Ascending aorta (tissue), 2 donors: ENCODE results near the gene ANXA6. TPM values are rescaled to one million over a fixed set of nuclear protein-coding genes. Genes with fewer than 3 reads are reported as not detected.
"Not testable (repeated sequence)": the region's sequence is repeated elsewhere in the genome, so short reads cannot be mapped to it uniquely, and the experiment has no call there.

Experiments
- DNase-seq, 2 donors: peaks; one replicate each; pipeline ENCODE4 v3.0.0-alpha.2; 2019; ENCODE audit warnings: low spot score in 2 of 2
- H3K27ac ChIP-seq, 2 donors: fragments of 200-600 bp; sonication (generic); one replicate each; pipeline ENCODE4 v1.5.1; 2016 to 2017; ENCODE audit warnings: mild to moderate bottlenecking in 1 of 2
- H3K27me3 ChIP-seq: fragments of 200-600 bp; sonication (generic); one replicate; pipeline ENCODE4 v1.5.1; 2017
- H3K36me3 ChIP-seq, 2 donors: fragments of 200-600 bp; sonication (generic); one replicate each; pipeline ENCODE4 v1.5.1; 2016
- H3K4me1 ChIP-seq, 2 donors: fragments of 200-600 bp; sonication (generic); one replicate each; pipeline ENCODE4 v1.5.1; 2016 to 2017; ENCODE audit warnings: mild to moderate bottlenecking in 1 of 2
- H3K4me3 ChIP-seq, 2 donors: fragments of 200-600 bp; sonication (generic); one replicate each; pipeline ENCODE4 v1.5.1; 2016 to 2017; ENCODE audit warnings: mild to moderate bottlenecking in 1 of 2
- H3K9me3 ChIP-seq, 2 donors: fragments of 200-600 bp; sonication (generic); one replicate each; pipeline ENCODE4 v1.5.1; 2016
- CTCF ChIP-seq, 3 experiments: fragments of 200-600 bp in 2 of 3; fragments of 450-650 bp in 1 of 3; sonication (generic) in 2 of 3; IDR thresholded peaks; one replicate each; pipeline ENCODE4 v1.5.1; 2016 to 2019; ENCODE audit warnings: antibody characterized with exemption in 3 of 3, mild to moderate bottlenecking in 1 of 3, moderate library complexity in 1 of 3
- intact Hi-C: fragments of 100-400 bp; cut with DNase I; formaldehyde crosslinking; loops from one replicate; pipeline ENCODE4 v1.15.1; 2023
- total RNA-seq: library from RNA; depleted of rRNA; stranded (reverse); fragments of >200 nt; gene quantifications from one replicate; pipeline ENCODE4 v1.1.0, GENCODE V29; 2016

ANXA6 gene
- total RNA-seq, 1 donor from 2014 or later, result 334 TPM

GRCh38 chr5:151179489-151179840, 21.9 kb upstream of the ANXA6 start:
- intact Hi-C loops, result no loop called here

GRCh38 chr5:151178777-151179488, 21.4 kb upstream of the ANXA6 start:
- Histone ChIP-seq H3K4me1 (no peaks in the 10 kb centered on the region), H3K9me3 (no peaks in the 10 kb centered on the region), H3K4me3 (no peak overlapping the region), H3K27me3 (no peaks in the 10 kb centered on the region), H3K36me3 (peaks cover 9 to 14% of the 10 kb centered on the region in 2 donors), H3K27ac (no peak overlapping the region)
- intact Hi-C loops, result no loop called here
- no peak for TF ChIP-seq CTCF (IDR thresholded peaks at IDR 0.05)
- no peak for DNase-seq

More at GRCh38 chr5:151179489-151179840, 21.9 kb upstream of the ANXA6 start:
- no peak for TF ChIP-seq CTCF (IDR thresholded peaks at IDR 0.05)
- no peaks in the 10 kb centered on the region for H3K27me3 ChIP-seq
- no peak overlapping the region for H3K27ac ChIP-seq
- no peaks in the 10 kb centered on the region for H3K9me3 ChIP-seq
- no peak overlapping the region for H3K4me3 ChIP-seq
- no peak for DNase-seq
- no peaks in the 10 kb centered on the region for H3K4me1 ChIP-seq
- peaks cover 14% of the 10 kb centered on the region in 2 donors for H3K36me3 ChIP-seq

- intact Hi-C loops, result no loop called here
- no peak for DNase-seq
- Histone ChIP-seq H3K27ac (no peak overlapping the region), H3K36me3 (peaks cover 6 to 10% of the 10 kb centered on the region in 2 donors), H3K4me3 (no peak overlapping the region), H3K9me3 (no peaks in the 10 kb centered on the region), H3K4me1 (no peaks in the 10 kb centered on the region), H3K27me3 (no peaks in the 10 kb centered on the region)
- TF ChIP-seq CTCF (IDR thresholded peaks at IDR 0.05), result no peak
Measured at GRCh38 chr5:151178372-151178771, 20.8 kb upstream of the ANXA6 start.

DNA sequence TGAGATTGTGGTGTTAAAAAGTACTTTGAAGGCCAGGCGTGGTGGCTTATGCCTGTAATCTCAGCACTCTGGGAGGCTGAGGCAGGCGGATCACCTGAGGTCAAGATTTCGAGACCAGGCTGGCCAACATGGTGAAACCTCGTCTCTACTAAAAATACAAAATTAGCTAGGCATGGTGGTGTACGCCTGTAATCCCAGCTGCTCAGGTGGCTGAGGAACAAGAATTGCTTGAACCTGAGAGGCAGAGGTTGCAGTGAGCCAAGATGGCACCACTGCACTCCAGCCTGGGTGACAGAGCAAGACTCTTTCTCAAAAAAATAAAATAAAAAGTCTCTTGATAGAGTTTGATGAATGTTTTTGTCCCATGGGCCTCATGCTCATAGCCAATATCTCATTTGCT, 18.7 kb upstream of the ANXA6 start:
- H3K36me3 ChIP-seq, DNase-seq, H3K4me3 ChIP-seq, H3K27ac ChIP-seq, H3K9me3 ChIP-seq, H3K4me1 ChIP-seq, H3K27me3 ChIP-seq, intact Hi-C loops: not testable (repeated sequence)

GRCh38 chr5:151174612-151175101, 17.1 kb upstream of the ANXA6 start:
- no peak for DNase-seq
- no peaks in the 10 kb centered on the region for H3K36me3 ChIP-seq
- TF ChIP-seq CTCF (IDR thresholded peaks at IDR 0.05), result no peak
- H3K4me3 ChIP-seq, result peak overlapping the region in 1 of 2 donors; percentile 28
- H3K9me3 ChIP-seq, result no peaks in the 10 kb centered on the region
- H3K4me1 ChIP-seq, result no peaks in the 10 kb centered on the region
- no peak overlapping the region for H3K27ac ChIP-seq
- intact Hi-C loops, result no loop called here
- H3K27me3 ChIP-seq, result no peaks in the 10 kb centered on the region

- Histone ChIP-seq H3K27me3 (no peaks in the 10 kb centered on the region), H3K27ac (no peak overlapping the region), H3K36me3 (no peaks in the 10 kb centered on the region), H3K9me3 (no peaks in the 10 kb centered on the region), H3K4me3 (peak overlapping the region in 1 of 2 donors; percentile 28), H3K4me1 (peaks cover 0 to 3% of the 10 kb centered on the region in 2 donors)
- TF ChIP-seq CTCF (IDR thresholded peaks at IDR 0.05), result no peak
- intact Hi-C loops, result no loop called here
- DNase-seq, result no peak
Measured at GRCh38 chr5:151173711-151174611, 16.4 kb upstream of the ANXA6 start.
